ENCODE results near the gene TMUB2.
A peak's percentile ranks its signal among the peaks of the same experiment; 100 is the strongest.

TMUB2 gene

DNA sequence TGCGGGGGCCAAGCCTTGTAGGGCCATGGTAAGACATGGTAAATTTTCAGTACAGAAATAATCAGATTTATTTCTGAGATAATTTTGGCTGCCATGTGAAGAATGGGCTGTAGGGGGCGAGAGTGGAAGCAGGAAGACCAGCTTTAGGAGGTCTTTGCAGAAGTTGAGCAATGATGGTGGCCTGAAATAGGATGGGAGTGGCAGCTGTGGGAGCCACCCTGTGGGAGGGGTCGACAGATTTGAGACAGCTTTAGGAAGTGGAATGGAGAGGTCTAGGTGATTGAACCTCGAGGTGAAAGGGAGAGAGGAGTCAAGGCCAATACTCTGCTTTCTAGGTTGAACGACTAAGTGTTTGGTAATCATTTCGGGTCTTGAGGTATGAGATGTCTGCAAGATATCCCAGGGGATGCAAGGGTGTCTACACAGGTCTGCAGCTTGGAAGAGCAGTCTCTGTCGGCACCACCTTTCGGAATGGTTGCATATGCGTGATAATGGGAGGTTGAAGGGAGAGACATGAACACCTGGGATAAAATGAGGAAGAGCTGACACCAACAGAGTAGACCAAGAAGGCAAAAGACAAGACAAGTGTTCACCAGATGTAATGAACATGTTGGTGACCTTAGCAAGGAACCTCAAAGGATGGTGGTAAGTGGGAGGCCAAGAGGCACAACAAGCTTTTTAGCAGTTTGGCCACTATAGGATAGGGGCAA is 17.1 kb downstream of the TMUB2 start:
- no peak for DNase-seq (ENCODE audit: low spot score)

DNA sequence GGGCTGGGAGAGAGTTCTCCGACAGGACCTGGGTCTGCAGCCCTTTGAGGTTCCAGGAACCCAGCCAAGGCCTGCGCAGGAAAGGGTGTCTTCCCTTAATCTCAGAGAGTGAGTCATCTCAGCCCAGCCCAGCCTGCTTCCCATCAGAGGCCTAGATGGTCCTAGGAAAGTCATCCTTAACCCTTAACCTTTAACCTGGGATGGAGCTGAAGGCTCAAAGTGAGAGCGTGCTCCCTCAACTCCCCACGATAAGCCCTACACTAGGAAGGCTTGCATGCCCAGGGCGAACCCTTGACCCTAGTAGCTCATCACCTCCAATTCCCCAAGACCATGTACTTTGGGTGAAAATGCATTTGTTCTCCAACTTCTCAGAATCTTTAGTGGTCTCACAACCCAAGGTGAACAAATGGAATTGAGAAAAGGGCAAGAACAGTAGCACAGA is 17.7 kb downstream of the TMUB2 start:
- DNase-seq (ENCODE audit: low spot score), result no peak

DNA sequence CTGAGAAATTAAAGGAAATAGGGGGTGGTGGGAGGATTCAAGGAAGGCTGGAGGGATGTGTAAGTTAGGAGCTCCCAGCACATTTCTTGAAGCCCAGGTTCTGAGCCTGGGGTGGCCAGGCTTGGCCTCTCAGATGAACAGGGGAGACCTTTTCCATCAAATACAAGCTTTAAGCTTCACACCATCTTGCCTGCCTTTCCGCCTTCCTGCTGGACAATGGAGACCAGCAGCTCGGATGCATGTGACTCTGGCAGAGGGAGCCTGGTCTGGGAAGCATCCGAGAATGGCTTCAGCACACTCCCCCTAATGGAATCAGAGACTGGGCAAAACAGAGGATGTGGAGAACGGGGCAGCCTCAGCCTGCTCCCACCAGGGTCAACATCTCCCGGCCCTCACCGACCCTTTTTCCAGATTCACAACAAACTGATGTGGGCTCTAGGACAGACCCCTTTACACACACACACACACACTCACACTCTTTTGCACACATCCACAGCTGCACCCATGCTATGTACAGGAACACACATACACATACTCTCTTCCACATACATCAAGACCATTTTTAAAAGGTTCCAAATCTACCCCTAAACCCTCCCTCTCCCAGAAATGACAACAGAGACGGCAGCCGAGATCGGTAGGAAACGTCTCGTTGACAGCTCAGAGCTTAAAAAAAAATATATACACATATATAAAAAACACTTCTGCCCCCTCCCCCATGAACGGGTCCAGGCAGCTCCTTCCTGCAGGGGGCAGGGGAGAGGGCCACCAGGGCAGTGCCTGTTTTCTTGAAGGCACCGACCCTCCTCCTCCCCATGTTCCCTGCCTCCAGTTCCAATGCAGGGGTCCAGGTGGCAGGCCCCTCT is 19.4 kb downstream of the TMUB2 start:
- DNase-seq (ENCODE audit: low spot score), result no peak

DNA sequence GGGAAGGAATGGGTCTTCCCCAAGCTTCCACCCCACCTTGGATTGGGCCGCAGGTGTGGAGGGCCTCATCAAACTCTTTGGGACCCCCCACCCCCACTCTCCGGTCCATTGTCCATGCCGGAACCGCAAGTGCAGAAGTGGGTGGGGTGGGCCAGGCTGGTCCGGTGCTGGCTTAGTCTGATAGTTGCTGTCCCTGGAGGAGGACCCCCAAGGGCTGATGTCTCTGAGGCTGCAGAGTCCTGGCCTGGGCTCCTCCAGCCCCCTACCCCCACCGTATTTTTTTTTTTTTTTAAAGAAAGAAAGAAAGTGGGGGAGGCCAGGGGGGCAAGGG is 20.0 kb downstream of the TMUB2 start:
- DNase-seq (ENCODE audit: low spot score), result no peak

DNA sequence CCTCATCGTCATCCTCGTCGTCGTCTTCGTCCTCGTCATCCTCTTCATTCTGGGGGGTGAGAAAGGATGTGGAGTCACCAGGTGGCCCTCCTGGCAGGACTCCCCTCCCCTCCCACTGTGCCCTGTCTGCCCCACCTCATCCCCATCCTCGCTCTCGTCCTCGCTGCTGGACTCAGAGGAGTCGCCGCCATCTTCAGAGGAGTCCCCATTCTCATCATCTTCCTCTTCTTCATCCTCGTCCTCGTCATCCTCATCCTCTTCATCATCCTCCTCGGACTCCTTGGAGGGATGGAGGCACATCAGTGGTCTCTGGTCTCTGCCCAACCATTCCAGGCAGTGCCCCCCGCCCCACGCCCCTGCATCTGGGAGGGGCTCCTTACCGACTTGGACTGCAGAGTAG is 20.5 kb downstream of the TMUB2 start:
- DNase-seq (ENCODE audit: low spot score), result no peak

DNA sequence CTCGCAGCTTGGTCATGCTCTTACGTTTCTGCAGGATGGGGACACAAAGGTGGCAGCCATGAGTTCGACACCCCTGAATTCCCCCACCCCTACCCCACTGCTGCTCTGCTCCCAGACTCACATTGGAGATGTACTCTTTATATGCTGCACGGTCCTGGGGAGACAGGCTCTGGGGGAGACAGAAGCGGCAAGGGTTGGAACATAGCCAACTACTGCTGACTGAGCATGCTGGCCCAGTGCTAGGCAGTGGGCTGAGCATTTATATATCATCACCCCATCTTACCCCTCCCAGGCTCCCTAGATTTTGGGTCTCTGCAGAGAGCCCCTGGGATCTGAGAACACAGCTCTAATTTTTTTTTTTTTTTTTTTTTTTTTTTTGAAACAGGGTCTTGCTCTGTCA is 21.0 kb downstream of the TMUB2 start:
- DNase-seq (ENCODE audit: low spot score), result no peak

DNA sequence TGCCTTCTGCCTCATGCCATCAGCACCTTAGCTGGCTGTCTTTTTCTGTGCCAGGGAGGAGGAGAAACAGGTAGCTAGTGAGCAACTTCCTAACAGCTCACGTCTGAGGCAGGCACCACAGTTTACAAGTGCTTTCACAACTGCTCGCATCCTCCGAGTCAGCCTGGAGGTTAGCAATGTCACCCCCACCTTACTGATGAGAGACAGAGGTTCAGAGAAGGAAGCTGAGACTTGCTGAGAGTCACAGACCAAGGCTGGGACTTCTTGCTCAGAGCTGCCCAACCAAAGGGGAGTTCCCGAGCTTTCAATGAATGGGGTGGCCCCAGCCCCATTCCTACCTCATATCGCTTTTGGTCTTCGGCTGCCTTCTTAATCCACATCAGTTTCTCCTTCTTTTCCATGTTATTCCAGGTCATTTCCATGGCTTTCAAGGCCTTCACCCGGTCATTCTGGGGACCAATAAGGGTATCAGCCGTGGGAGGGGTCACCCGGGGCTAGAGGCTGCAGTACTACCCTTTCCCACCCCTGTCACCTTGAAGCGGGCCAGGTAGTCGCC is 23.1 kb downstream of the TMUB2 start:
- DNase-seq (ENCODE audit: low spot score), result no peak

DNA sequence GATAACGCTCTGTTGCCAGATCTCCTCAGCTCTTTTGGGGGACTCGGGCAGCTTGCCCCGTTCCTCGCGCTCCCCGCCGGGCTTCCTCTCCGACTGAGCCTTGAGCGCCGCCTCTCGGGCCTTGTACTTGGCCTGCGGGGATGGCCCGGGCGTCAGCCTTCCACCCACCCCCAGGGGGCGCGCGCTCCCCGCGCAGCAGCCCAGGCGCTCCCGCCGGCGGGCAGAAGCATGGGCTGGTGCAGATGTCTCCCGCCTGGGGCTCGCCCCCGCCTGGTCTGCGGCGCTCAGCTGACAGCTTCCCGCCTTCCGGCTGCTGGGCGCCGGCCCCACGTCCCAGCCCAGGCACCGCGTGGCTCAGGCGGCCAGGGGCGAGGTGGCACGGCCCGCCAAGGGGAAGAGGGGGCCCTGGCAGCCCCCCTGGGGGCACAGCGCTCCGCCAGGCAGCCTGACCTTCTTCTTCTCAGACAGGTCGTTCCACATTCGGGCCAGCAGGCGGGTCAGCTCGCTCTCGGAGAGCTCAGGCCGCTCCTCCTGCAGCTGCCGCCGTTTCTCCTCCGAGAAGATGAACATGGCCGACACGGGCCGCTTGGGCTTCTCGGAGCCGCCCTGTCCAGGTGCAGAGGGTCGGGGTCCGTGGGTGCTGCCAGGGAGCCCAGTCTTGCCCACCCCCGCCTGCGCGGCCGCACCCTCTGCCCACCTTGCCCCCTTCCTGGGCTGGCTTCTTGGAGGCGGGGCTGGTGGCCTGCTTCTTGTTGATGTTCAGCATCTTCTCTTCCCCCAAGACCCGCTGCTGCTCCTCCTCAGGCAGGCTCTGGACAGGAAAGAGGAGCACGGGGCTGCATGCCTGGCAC is 23.8 kb downstream of the TMUB2 start:
- no peak for DNase-seq (ENCODE audit: low spot score)

DNA sequence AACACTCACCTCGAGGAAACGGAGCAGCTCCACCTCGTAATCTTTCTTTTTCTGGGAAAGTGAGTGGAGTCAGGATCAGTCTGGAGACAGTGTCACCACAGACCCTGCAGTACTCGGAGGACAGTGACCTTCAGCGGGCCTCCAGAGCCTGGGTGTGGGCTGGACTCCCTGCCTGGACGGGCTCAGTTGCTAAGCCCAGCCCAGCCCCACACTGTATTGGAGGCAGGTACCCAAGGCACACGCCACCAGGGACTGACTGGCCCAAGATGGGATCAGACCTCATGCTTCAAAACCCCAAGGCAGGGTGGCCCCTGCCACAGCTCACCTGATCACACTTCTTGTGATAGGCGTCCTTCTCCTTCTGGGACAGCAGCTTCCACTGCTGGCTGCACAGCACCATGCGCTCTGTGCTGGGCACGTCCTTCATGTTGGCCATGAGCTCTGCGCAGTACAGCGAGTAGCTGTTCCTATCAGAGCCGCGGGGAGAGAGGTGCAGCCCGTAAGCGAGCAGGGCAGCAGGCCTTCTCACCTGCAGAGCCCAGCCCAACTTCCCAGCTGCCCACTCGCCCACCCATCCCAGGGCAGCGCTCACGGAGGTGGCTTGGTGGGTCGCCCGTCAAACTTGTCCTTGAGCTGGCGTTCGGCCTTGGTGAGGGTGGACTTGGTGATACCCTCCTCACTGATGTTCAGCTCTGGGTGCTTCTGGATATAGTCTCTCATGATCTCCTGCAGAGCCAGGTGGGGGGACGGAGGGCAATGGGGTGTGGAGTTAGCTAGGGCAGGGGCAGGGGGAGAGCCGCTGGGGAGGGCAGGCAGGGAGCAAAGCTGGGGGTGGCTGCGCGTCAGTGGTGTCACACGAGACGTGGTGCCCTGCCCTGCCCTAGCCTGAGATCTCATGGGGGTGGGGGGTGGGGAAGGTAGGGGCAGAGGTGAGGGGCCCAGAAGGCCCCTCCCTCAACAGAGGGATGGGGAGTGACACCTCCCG is 24.8 kb downstream of the TMUB2 start:
- DNase-seq (ENCODE audit: low spot score), result no peak

DNA sequence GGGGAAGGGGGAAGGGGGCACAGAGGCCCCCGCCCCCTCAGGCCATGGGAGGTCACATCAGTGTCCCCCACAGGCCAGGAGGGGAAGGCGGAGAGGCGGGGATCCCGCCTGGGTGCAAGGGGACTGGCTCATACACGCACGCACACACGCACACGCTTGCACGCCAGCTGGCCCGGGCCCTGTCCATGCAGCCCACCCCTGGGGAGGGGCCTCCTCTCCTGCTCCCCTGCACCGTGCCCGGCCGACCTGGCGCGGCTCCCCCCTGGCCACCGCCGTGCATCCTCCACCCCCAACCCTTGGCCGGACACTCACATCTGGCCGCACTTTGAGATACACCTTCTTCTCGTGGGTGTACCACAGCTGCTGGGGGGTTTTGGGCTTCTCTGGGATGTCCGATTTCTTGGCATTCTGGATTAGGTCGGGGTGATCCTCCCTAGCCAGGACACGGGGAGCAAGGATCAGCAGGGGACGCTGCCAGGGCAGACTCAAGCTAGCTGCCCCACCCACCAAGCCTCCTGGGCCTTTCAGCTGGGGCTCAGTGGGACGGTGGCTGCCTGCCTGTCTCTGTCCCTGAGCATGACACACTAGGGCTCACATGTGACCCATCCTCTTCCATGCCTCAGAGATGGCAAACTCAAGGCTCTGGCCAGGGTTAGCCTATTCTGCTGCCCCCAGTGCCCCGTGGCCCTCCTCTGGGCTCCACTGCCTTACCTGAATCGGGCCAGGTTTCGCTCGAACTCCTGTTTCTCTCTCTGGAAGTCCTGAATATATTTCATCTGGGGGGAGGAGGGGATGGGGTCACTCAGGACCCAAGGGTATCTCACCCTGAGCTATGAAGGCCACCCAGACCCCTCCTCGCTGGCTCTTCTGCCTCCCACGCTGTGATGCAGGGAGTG is 26.0 kb downstream of the TMUB2 start:
- DNase-seq (ENCODE audit: low spot score), result no peak

DNA sequence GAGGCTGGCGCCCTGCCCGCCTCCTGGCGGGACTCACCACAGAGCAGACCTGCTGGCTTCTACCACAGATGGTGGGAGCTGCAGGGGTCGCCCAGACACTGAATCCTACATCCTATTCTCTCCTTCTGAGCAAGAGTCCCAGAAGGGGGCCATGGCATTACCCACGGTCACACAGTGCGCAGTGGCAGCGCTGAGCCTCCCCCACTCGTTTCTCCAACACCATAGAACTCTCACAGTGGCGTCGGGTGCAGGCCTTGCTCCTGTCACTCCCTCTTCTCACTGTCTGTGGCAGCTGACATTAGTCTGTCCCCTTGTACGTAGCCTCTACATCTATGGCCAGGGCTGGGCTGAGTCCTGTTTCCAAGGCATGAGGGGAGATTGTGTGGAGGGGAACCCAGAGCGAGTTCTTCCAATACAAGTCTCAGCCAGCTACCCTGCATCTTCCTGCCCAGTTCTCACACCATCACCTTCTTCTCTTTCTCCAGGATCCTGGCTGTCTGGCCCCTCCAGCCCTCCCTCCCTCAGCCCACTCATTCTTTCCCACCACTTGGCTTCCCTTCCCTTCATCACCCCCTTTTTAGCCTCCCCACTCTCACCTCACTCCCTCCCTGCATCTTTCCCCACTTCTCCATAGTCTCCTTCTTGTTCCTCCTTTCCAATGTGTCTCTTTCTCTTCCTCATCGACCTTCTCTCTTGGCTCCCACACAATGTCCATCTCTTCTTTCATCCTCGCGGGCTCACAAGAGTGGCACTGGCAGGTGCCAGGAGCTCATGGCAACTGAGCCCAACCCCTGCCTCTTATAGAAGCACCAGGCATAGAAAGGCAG is 26.8 kb downstream of the TMUB2 start:
- DNase-seq (ENCODE audit: low spot score), result no peak

DNA sequence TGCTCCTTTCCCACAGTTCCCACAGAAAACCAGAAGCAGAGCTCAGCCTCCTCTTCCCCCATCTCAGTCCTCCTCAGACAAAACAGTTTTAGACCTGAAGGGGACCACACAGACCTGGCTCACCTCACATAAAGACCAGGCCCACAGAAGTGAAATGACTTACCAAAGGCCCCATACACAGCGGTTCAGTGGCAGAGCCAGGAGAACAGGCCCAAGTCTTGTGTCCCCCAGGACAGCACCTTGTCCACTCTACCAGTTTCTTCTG is 27.4 kb downstream of the TMUB2 start:
- DNase-seq (ENCODE audit: low spot score), result no peak

DNA sequence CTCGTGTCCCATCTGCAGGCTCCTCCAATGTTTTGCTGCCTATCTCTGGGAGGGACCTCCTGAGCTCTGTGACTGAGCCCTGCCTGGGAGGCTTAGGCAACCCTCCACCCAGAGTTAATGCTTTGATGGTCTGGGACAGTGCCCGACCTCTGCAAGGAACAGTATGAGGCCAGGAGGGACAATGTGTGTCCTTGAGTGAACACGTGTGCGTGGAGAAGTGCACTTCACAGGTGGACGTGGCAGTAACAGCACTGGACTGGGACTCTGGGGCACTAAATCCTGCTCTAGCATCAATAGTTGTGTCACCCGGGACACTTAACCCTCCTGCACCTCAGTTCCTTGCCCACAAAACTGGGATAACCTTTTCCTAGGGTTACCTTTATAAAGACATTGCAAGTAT is 28.1 kb downstream of the TMUB2 start:
- DNase-seq (ENCODE audit: low spot score), result no peak

DNA sequence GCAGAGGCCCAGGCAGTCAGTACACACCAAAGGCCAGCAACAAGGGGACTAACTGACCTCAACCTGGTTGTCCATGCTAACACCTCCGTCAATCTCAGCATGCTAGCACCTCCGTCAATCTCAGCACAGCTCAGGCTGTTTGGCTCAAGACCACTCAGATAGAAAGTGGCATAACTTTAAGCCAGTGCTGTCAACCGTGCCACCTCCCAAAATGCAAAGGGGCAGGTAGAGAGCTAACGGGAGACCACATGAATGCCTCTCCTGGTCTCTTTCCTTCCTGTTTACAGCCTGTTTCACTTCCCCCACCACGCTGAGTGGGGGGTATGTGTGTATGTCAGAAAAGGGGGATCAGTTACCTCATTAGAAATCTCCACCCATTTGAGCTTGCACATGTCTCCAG is 29.4 kb downstream of the TMUB2 start:
- no peak for DNase-seq (ENCODE audit: low spot score)

DNA sequence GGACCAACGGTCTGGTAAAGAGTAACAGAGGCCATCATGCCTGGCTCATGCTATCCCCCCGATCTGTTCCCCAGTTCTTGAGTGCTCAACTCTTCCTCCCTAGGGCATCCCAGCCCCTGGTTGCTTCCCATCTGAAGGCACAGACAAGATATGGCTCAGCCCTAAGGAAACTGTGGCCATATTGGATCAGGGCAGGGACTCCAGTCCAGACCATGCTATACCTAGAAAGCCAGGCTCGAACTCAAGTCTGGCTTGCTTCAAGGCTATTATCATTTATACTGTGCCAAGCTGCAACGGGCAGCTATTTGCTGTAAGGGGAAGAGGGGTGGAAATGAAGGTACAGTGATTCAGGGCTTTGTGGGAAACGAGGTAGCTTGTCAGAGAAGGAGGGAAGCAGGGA is 29.9 kb downstream of the TMUB2 start:
- no peak for DNase-seq (ENCODE audit: low spot score)

DNA sequence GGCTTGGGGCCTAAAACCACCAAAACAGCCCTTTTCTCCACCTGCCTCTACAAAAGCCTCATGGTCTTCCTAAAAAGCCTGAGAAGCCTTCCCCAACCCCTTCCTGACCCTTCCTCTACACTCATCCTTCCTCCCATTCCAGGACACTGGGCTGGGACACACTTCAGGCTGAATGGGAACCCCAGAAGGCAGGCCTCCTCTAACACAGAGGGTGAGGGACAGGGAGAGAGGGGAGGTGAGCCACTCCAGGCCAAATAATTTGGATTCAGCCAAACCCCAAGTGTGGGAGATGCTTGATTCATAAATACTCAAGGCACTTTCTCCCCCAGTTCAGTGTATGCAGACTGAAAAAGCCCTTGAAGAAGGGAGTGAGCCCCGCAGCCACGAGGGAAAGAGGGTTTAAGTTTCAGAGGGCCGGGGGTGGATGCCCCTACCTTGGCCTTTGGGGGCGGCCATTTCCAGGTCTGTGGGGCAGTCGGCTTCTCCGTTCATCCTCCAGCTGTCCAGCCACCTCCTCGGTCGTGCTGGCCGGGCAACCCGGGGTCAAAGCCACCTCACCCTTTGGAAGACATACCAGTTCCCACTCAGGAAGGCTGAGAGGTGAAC is 31.1 kb downstream of the TMUB2 start:
- no peak for DNase-seq (ENCODE audit: low spot score)

DNA sequence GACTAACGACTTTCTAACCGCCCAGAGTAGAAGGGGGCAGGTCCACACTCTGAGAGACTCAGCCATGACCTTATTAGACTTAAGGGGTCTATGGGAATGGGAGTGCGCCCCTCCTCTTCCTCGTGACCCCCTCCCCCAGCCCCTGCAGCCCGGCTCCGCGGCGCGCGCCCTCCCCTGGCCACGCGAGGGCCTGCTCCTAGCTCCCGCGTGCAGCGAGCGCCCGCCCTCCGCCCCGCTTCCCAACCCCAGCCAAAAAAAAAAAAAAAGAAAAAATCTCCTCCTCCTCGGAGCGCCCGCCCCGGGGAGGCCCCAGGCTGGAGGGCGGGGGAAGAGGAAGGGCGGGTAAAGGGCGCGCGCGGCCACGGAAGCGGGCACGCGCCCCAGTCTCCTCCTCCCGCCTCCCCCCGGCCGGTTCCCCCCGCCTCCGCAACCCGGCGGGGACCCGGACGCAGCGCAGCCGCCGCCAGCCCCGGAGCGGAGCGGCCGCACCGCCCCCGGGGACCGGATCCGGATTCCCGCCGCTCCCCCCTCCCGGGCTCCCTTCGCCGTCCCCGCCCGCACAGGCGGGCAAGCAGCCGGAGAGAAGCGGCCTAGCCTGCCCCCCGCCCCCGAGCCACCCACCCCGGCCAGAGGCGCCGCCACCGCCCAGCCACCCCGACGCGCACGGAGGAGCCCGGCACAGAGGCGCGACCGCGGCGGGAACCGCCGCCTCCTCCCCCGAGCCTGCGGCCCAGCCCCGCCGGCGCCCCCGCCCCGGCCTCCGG is 31.8 kb downstream of the TMUB2 start:
- DNase-seq (ENCODE audit: low spot score), result peak; percentile 91

DNA sequence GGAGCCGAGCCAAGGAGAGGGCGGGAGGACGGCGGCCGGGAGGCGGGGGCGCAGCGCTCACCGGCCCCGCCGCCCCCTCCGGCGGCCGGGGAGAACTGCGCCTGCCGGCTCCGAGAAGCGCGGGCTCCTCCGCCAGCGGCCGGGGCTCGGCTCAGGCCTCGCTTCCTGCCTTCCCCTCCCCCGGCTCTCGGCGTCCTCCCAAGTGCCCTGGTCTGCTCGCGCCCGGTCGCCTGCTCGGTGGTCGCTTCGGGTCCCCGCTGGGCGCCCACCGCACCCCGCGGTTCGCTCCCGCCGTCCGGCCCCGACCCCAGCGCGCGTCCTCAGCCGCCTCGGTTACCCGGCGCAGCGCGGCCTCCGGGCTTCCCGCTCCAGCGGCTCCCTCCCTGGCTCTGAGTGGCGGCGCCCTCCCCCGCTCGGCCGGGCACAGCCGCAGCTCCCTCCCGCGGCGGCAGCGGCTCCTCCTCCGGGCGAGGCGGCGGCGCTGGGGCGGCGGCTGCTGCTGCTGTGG is 32.4 kb downstream of the TMUB2 start:
- DNase-seq (ENCODE audit: low spot score), result peak; percentile 75

All from LoVo (cell line).